ENCODE measurements around the gene CFAP410.
A peak's percentile ranks its signal among the peaks of the same experiment; 100 is the strongest.

CFAP410 gene

GRCh38 chr21:44366586-44367211 is 27.5 kb upstream of the CFAP410 start:
- H3K27ac ChIP-seq (replicated peaks) = no peak overlapping the region
- no peaks in the 10 kb centered on the region for H3K27me3 ChIP-seq (ENCODE audit: insufficient read depth, poor library complexity, severe bottlenecking)
- DNase-seq (ENCODE audit: low read depth in 1 of 2, low spot score in 1 of 2) = no peak
- TF ChIP-seq, protein P1, sequence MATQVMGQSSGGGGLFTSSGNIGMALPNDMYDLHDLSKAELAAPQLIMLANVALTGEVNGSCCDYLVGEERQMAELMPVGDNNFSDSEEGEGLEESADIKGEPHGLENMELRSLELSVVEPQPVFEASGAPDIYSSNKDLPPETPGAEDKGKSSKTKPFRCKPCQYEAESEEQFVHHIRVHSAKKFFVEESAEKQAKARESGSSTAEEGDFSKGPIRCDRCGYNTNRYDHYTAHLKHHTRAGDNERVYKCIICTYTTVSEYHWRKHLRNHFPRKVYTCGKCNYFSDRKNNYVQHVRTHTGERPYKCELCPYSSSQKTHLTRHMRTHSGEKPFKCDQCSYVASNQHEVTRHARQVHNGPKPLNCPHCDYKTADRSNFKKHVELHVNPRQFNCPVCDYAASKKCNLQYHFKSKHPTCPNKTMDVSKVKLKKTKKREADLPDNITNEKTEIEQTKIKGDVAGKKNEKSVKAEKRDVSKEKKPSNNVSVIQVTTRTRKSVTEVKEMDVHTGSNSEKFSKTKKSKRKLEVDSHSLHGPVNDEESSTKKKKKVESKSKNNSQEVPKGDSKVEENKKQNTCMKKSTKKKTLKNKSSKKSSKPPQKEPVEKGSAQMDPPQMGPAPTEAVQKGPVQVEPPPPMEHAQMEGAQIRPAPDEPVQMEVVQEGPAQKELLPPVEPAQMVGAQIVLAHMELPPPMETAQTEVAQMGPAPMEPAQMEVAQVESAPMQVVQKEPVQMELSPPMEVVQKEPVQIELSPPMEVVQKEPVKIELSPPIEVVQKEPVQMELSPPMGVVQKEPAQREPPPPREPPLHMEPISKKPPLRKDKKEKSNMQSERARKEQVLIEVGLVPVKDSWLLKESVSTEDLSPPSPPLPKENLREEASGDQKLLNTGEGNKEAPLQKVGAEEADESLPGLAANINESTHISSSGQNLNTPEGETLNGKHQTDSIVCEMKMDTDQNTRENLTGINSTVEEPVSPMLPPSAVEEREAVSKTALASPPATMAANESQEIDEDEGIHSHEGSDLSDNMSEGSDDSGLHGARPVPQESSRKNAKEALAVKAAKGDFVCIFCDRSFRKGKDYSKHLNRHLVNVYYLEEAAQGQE (IDR thresholded peaks at IDR 0.05; ENCODE audit: insufficient replicate concordance, low read depth) = no peak
- 0 out of 2 replicates have a peak, but pooled peaks have one; percentile 22 for TF ChIP-seq POLR2AphosphoS5 (IDR thresholded peaks at IDR 0.05; ENCODE audit: low read depth)
- no peak overlapping the region for H3K4me3 ChIP-seq (replicated peaks; ENCODE audit: insufficient read depth, low read length)

- H3K27me3 ChIP-seq (ENCODE audit: insufficient read depth, poor library complexity, severe bottlenecking) = no peaks in the 10 kb centered on the region
- no peak for DNase-seq (ENCODE audit: low read depth in 1 of 2, low spot score in 1 of 2)
- no peak overlapping the region for H3K4me3 ChIP-seq (replicated peaks; ENCODE audit: insufficient read depth, low read length)
- H3K27ac ChIP-seq (replicated peaks) = no peak overlapping the region
- TF ChIP-seq CTCF (IDR thresholded peaks at IDR 0.05; ENCODE audit: insufficient read depth, low read length) (no peak), GABPA (IDR thresholded peaks at IDR 0.05; ENCODE audit: low read depth) (no peak), SPI1 (IDR thresholded peaks at IDR 0.05; ENCODE audit: borderline replicate concordance, low read depth) (no peak), POLR2AphosphoS5 (IDR thresholded peaks at IDR 0.05; ENCODE audit: low read depth) (no peak)
- TF ChIP-seq, protein P1 (IDR thresholded peaks at IDR 0.05; ENCODE audit: insufficient replicate concordance, low read depth) = no peak
Measured at GRCh38 chr21:44365967-44366585, 26.9 kb upstream of the CFAP410 start.

GRCh38 chr21:44365251-44365966 is 26.2 kb upstream of the CFAP410 start:
- Histone ChIP-seq H3K27ac (replicated peaks) (no peak overlapping the region), H3K27me3 (ENCODE audit: insufficient read depth, poor library complexity, severe bottlenecking) (no peaks in the 10 kb centered on the region), H3K4me3 (replicated peaks; ENCODE audit: insufficient read depth, low read length) (no peak overlapping the region)
- no peak for TF ChIP-seq SPI1 (IDR thresholded peaks at IDR 0.05; ENCODE audit: borderline replicate concordance, low read depth)
- peak; percentile 43; the same call in 1 of the 2 replicates for TF ChIP-seq POLR2AphosphoS5 (IDR thresholded peaks at IDR 0.05; ENCODE audit: low read depth)
- no peak for DNase-seq (ENCODE audit: low read depth in 1 of 2, low spot score in 1 of 2)

GRCh38 chr21:44364151-44365053 is 25.2 kb upstream of the CFAP410 start:
- no peak for DNase-seq (ENCODE audit: low read depth in 1 of 2, low spot score in 1 of 2)
- H3K4me3 ChIP-seq (replicated peaks; ENCODE audit: insufficient read depth, low read length) = no peak overlapping the region
- TF ChIP-seq GABPA (IDR thresholded peaks at IDR 0.05; ENCODE audit: low read depth) (no peak), CTCF (IDR thresholded peaks at IDR 0.05; ENCODE audit: insufficient read depth, low read length) (no peak), POLR2AphosphoS5 (IDR thresholded peaks at IDR 0.05; ENCODE audit: low read depth) (no peak; the same call in 1 of the 2 replicates), SPI1 (IDR thresholded peaks at IDR 0.05; ENCODE audit: borderline replicate concordance, low read depth) (no peak)
- TF ChIP-seq, protein P1 (IDR thresholded peaks at IDR 0.05; ENCODE audit: insufficient replicate concordance, low read depth) = no peak
- H3K27ac ChIP-seq (replicated peaks) = no peak overlapping the region; the same call in 1 of the 2 replicates
- no peaks in the 10 kb centered on the region for H3K27me3 ChIP-seq (ENCODE audit: insufficient read depth, poor library complexity, severe bottlenecking)

Data from HL-60 (cell line).